B cell (primary cell): ENCODE data around the gene IGFALS. TPM values are rescaled to one million over a fixed set of nuclear protein-coding genes. Genes with fewer than 3 reads are reported as not detected.

Source experiments
- ATAC-seq: fragments of 200-7000 bp; cut with Tn5 transposase; one replicate; pipeline ENCODE4 v1.10.0; 2021; ENCODE audit warnings: low read depth, mild to moderate bottlenecking, moderate number of reproducible peaks, moderate library complexity
- CTCF ChIA-PET: fragments of 350-600 bp; sonication (Branson Sonifier 250); formaldehyde crosslinking; loops from one replicate; lab custom pipeline; 2021; ENCODE audit warnings: antibody characterized with exemption, inconsistent platforms; lab: Charles Lee
- POLR2A ChIA-PET: fragments of 350-600 bp; sonication (Branson Sonifier 250); formaldehyde crosslinking; loops from one replicate; lab custom pipeline; 2021; ENCODE audit warnings: antibody characterized with exemption; lab: Charles Lee
- DNase-seq: peaks from one replicate; pipeline ENCODE4 v3.0.0; 2013
- H2AFZ ChIP-seq: 2 replicates; pipeline ENCODE4 v1.6.1; 2012; ENCODE audit warnings: mild to moderate bottlenecking, low read depth, low read length; ENCODE audit not compliant: insufficient read depth, poor library complexity, severe bottlenecking
- H3K27ac ChIP-seq, 2 donors: 1 replicate in 1 of 2; 2 replicates in 1 of 2; pipeline ENCODE4 v1.5.1; 2012 to 2013; ENCODE audit warnings: low read length in 2 of 2, mild to moderate bottlenecking in 2 of 2, moderate library complexity in 1 of 2
- H3K27me3 ChIP-seq, 4 experiments: fragments of 200-600 bp in 1 of 4; sonication (generic) in 1 of 4; replicated peaks in 1 of 4; 1 replicate in 2 of 4; 2 replicates in 2 of 4; pipeline versions ENCODE4 v1.6.1 to v1.7.0; 2013 to 2016; ENCODE audit warnings: low read length in 3 of 4, mild to moderate bottlenecking in 2 of 4, mixed read lengths in 1 of 4, moderate library complexity in 1 of 4; ENCODE audit not compliant: insufficient read depth in 4 of 4, control insufficient read depth in 3 of 4; ENCODE audit errors: control extremely low read depth in 1 of 4
- H3K36me3 ChIP-seq, 2 experiments: replicated peaks in 1 of 2; 1 replicate in 1 of 2; 2 replicates in 1 of 2; pipeline versions ENCODE4 v1.6.1 to v1.7.1; 2013; ENCODE audit warnings: low read length in 1 of 2; ENCODE audit not compliant: insufficient read depth in 2 of 2, control insufficient read depth in 1 of 2; ENCODE audit errors: control extremely low read depth in 1 of 2, extremely low read depth in 1 of 2
- H3K4me1 ChIP-seq, 2 donors: fragments of 200-600 bp in 1 of 2; sonication (generic) in 1 of 2; 1 replicate in 1 of 2; 2 replicates in 1 of 2; pipeline versions ENCODE4 v1.5.1 to v1.6.1; 2013 to 2017; ENCODE audit warnings: low read length in 2 of 2; ENCODE audit not compliant: control insufficient read depth in 2 of 2, insufficient read depth in 2 of 2
- H3K4me2 ChIP-seq: replicated peaks from 2 replicates; pipeline ENCODE3; 2012; ENCODE audit warnings: mild to moderate bottlenecking, low read depth, low read length; ENCODE audit not compliant: poor library complexity, severe bottlenecking
- H3K4me3 ChIP-seq, 5 experiments: fragments of 200-600 bp in 1 of 5; sonication (generic) in 1 of 5; 1 replicate in 3 of 5; 2 replicates in 2 of 5; pipeline versions ENCODE4 v1.5.1 to v1.7.0; 2011 to 2016; ENCODE audit warnings: low read length in 4 of 5, mild to moderate bottlenecking in 4 of 5, low read depth in 2 of 5, control low read depth in 1 of 5, moderate library complexity in 1 of 5; ENCODE audit not compliant: insufficient read depth in 1 of 5; ENCODE audit errors: control extremely low read depth in 1 of 5, extremely low read depth in 1 of 5
- H3K79me2 ChIP-seq: fragments of 200-600 bp; sonication (generic); one replicate; pipeline ENCODE4 v1.6.0; 2016; ENCODE audit warnings: low read length; ENCODE audit not compliant: control insufficient read depth, insufficient read depth
- H3K9ac ChIP-seq: fragments of 200-600 bp; sonication (generic); 2 replicates; pipeline ENCODE4 v1.6.1; 2017; ENCODE audit warnings: mild to moderate bottlenecking, low read length, moderate library complexity
- H3K9me3 ChIP-seq, 3 donors: one replicate each; pipeline versions ENCODE4 v1.6.1 to v1.7.1; 2013; ENCODE audit warnings: low read length in 2 of 3; ENCODE audit not compliant: control insufficient read depth in 2 of 3, insufficient read depth in 1 of 3; ENCODE audit errors: control extremely low read depth in 1 of 3
- H4K20me1 ChIP-seq: 2 replicates; pipeline ENCODE4 v1.6.0; 2012; ENCODE audit warnings: mild to moderate bottlenecking, low read length; ENCODE audit not compliant: insufficient read depth, control insufficient read depth, poor library complexity, severe bottlenecking
- H3K27ac Mint-ChIP-seq: one replicate; pipeline ENCODE4 v1.8.0; 2021; ENCODE audit warnings: mixed read lengths
- H3K27me3 Mint-ChIP-seq: one replicate; pipeline ENCODE4 v1.8.0; 2021; ENCODE audit warnings: mixed read lengths
- H3K4me1 Mint-ChIP-seq: one replicate; pipeline ENCODE4 v1.8.0; 2021; ENCODE audit warnings: mixed read lengths
- H3K4me3 Mint-ChIP-seq: one replicate; pipeline ENCODE4 v1.8.0; 2021; ENCODE audit warnings: mixed read lengths
- H3K9me3 Mint-ChIP-seq: one replicate; pipeline ENCODE4 v1.8.0; 2022; ENCODE audit warnings: mixed read lengths; ENCODE audit not compliant: insufficient read depth
- EZH2 ChIP-seq: IDR thresholded peaks from 2 replicates; pipeline ENCODE4 v1.6.1; 2012; ENCODE audit warnings: borderline replicate concordance, low read depth, mild to moderate bottlenecking, moderate library complexity, low read length; ENCODE audit not compliant: insufficient read depth, poor library complexity, severe bottlenecking
- WGBS: methylation state at CpG from one replicate; pipeline ENCODE4 v1.1.5; 2013; ENCODE audit warnings: missing lambda C conversion rate; ENCODE audit not compliant: insufficient coverage; 5-methylcytosine and 5-hydroxymethylcytosine counted together
- intact Hi-C: fragments of 100-400 bp; cut with micrococcal nuclease; formaldehyde crosslinking; loops from one replicate; pipeline ENCODE4 v1.10.0; 2022
- polyA plus RNA-seq: library from polyadenylated mRNA; depleted of rRNA; stranded (reverse); fragments of >200 nt; gene quantifications from 2 replicates; pipeline ENCODE4 v1.2.3, GENCODE V29; 2012
- total RNA-seq, 2 donors: library from RNA; stranded (reverse); fragments of 120-200 nt in 1 of 2; gene quantifications; 1 replicate in 1 of 2; 2 replicates in 1 of 2; pipeline versions ENCODE4 v1.2.3 to v1.2.4, GENCODE V29; 2013 to 2022
- TF ChIP-seq, protein P1 (sequence below): fragments of 200-600 bp; IDR thresholded peaks from one replicate; pipeline ENCODE4 v1.8.0; 2022; ENCODE audit warnings: antibody characterized with exemption, mild to moderate bottlenecking

The IGFALS gene
- total and polyA plus RNA-seq, 2 donors (not counting 1 experiment from before 2014, with no cell fraction given), result 0.49 TPM; not detected in 1

DNA sequence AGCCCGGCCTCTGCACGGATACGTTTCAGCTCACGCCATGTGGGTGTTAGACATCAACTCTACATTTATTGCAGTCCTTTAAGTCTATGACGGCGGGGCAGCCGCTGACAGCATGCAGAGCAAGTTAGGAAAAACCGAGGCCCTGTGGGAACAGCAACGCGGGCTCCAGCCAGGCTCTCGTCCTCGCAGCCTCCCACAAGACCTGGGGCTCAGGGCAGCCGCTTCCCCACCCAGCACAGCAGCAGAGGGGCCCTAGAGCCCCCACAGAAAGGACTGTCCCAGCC, 16.9 kb downstream of the IGFALS start:
- peaks cover 52% of the 10 kb centered on the region for H3K79me2 ChIP-seq
- intact Hi-C loops, result no loop called here
- peaks cover 0 to 29% of the 10 kb centered on the region in 2 experiments for H3K36me3 ChIP-seq

DNA sequence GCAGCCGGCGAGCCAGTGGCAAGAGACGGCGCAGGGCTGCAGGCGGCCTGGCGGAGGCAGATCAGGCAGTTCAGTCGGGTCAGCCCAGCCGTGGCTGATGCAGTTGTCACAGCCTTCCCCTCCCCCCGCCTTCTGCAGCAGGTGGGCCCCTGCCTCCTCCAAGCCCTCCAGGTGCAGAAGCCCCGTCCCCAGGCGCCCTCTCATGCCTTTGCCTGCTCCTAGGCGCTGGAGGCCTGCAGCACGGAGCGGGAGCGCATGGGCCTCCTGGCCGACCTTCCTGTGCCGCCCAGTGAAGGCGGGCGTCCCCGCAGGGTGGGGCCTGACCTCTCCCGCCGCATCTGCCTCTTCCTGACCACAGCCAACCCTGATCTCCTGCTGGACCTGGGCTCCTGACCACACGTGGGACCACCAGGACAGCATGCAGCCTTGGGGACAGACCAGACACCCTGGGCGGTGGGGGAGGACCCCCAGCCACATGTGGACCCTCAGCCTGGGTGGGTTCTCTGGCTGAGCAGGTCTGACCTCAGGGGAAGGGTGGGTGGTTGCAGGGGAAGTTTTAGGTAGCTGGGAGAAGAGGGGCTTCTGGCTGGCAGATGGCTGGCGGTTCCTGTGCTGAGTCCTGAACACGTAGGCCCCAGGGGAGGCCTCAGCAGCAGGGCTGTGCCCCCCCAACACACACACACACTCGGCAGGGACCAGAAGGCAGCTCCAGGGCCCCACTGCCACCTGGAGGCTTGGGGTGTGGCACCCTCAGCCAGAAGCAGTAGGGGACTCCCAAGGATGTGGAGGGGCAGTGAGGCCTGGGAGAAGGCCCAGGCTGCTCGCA, 17.4 kb downstream of the IGFALS start:
- no peak overlapping the region for H3K27ac ChIP-seq
- TF ChIP-seq, protein P1, sequence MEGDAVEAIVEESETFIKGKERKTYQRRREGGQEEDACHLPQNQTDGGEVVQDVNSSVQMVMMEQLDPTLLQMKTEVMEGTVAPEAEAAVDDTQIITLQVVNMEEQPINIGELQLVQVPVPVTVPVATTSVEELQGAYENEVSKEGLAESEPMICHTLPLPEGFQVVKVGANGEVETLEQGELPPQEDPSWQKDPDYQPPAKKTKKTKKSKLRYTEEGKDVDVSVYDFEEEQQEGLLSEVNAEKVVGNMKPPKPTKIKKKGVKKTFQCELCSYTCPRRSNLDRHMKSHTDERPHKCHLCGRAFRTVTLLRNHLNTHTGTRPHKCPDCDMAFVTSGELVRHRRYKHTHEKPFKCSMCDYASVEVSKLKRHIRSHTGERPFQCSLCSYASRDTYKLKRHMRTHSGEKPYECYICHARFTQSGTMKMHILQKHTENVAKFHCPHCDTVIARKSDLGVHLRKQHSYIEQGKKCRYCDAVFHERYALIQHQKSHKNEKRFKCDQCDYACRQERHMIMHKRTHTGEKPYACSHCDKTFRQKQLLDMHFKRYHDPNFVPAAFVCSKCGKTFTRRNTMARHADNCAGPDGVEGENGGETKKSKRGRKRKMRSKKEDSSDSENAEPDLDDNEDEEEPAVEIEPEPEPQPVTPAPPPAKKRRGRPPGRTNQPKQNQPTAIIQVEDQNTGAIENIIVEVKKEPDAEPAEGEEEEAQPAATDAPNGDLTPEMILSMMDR, result no peak
- no peak for TF ChIP-seq EZH2
- 91% methylated on average over 22 of the region's 28 CpGs for WGBS
- ATAC-seq (no peak), DNase-seq (no peak)
- H3K79me2 ChIP-seq, result peaks cover 46% of the 10 kb centered on the region
- no peaks in the 10 kb centered on the region for H3K9me3 Mint-ChIP-seq
- H2AFZ ChIP-seq, result no peak overlapping the region
- H3K4me1 ChIP-seq, result peaks cover 19 to 37% of the 10 kb centered on the region in 2 donors
- H3K27me3 ChIP-seq, result no peaks in the 10 kb centered on the region
- H3K36me3 ChIP-seq, result peaks cover 0 to 29% of the 10 kb centered on the region in 2 experiments
- POLR2A ChIA-PET, result no interaction called here
- no peak overlapping the region for H3K4me3 ChIP-seq
- intact Hi-C loops, result no loop called here
- H3K4me1 Mint-ChIP-seq, result peaks cover 25% of the 10 kb centered on the region
- no peak overlapping the region for H3K4me3 Mint-ChIP-seq
- no peaks in the 10 kb centered on the region for H3K9me3 ChIP-seq
- CTCF ChIA-PET, result interaction anchor here (0.6 kb wide), 1 partner anchor 75 kb away, joined by 3 read pairs; no protein-coding TSS in a partner anchor
- peak overlapping the region; percentile 32 for H3K27ac Mint-ChIP-seq
- peaks cover 75% of the 10 kb centered on the region for H4K20me1 ChIP-seq
- no peaks in the 10 kb centered on the region for H3K27me3 Mint-ChIP-seq
- H3K4me2 ChIP-seq, result no peak overlapping the region
- no peak overlapping the region for H3K9ac ChIP-seq

More for the DNA sequence above, 16.9 kb downstream of the IGFALS start:
- Histone ChIP-seq H3K9me3 (no peaks in the 10 kb centered on the region), H3K4me2 (no peak overlapping the region), H3K4me3 (no peak overlapping the region), H3K27me3 (no peaks in the 10 kb centered on the region), H3K9ac (no peak overlapping the region), H3K4me1 (peaks cover 25 to 42% of the 10 kb centered on the region in 2 donors), H4K20me1 (peaks cover 80% of the 10 kb centered on the region), H3K27ac (no peak overlapping the region), H2AFZ (no peak overlapping the region)
- ATAC-seq, result no peak
- H3K4me3 Mint-ChIP-seq, result no peak overlapping the region
- CTCF ChIA-PET, result interaction anchor here (0.6 kb wide), 1 partner anchor 75 kb away, joined by 3 read pairs; no protein-coding TSS in a partner anchor
- peaks cover 31% of the 10 kb centered on the region for H3K4me1 Mint-ChIP-seq
- H3K27me3 Mint-ChIP-seq, result no peaks in the 10 kb centered on the region
- 98% methylated on average over 12 of the region's 13 CpGs for WGBS
- no peak for TF ChIP-seq EZH2
- TF ChIP-seq, protein P1, result no peak
- DNase-seq, result no peak
- H3K9me3 Mint-ChIP-seq, result no peaks in the 10 kb centered on the region
- POLR2A ChIA-PET, result no interaction called here
- no peak overlapping the region for H3K27ac Mint-ChIP-seq
